Ureter (tissue), 1 donor: ENCODE measurements around the gene NECAB3. TPM values are rescaled to one million over a fixed set of nuclear protein-coding genes. Genes with fewer than 3 reads are reported as not detected.

ENCODE experiments used
- DNase-seq: peaks from one replicate; pipeline ENCODE4 v3.0.0-alpha.2; 2020; ENCODE audit warnings: low spot score
- total RNA-seq: library from RNA; stranded (reverse); gene quantifications from one replicate; pipeline ENCODE4 v1.2.4, GENCODE V29; 2023
- donor health status: DM: yes; HTN: yes; CAD: no.

Gene NECAB3
- total RNA-seq, 1 donor from 2014 or later, result 38.6 TPM

DNA sequence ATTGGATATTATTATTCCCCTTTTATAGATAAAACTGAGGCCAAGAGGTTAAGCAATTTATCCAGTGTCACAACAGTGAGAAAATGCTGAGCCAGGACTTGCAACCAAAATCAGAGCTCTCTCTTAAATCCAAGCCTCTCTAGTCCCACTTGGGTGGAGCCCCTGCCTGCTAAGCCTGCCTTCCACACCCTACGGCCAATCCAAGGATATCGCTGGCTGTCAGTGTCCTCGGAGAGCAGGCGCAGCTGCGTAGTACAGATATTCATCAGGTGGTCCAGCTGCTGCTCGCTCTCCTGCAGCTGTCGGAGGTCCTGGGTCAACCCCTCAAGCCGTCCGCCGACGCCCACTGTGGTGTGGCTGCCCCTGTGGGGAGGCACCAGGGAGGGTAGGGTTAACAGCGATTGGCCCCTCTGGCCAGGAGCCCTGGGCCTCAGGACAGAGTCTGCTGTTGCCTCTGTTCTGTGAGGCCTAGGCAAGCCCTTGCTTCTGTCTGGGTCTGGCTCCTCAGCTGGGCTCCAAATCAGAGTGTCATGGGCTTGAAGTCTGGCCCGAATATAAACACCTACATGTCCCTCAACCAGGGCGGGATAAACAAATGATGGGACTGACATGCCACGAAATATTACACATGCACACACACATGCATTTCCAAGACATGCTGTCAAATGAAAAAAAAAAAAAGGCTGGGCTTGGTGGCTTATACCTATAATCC lies 3.9 kb upstream of the NECAB3 start:
- no peak for DNase-seq

DNA sequence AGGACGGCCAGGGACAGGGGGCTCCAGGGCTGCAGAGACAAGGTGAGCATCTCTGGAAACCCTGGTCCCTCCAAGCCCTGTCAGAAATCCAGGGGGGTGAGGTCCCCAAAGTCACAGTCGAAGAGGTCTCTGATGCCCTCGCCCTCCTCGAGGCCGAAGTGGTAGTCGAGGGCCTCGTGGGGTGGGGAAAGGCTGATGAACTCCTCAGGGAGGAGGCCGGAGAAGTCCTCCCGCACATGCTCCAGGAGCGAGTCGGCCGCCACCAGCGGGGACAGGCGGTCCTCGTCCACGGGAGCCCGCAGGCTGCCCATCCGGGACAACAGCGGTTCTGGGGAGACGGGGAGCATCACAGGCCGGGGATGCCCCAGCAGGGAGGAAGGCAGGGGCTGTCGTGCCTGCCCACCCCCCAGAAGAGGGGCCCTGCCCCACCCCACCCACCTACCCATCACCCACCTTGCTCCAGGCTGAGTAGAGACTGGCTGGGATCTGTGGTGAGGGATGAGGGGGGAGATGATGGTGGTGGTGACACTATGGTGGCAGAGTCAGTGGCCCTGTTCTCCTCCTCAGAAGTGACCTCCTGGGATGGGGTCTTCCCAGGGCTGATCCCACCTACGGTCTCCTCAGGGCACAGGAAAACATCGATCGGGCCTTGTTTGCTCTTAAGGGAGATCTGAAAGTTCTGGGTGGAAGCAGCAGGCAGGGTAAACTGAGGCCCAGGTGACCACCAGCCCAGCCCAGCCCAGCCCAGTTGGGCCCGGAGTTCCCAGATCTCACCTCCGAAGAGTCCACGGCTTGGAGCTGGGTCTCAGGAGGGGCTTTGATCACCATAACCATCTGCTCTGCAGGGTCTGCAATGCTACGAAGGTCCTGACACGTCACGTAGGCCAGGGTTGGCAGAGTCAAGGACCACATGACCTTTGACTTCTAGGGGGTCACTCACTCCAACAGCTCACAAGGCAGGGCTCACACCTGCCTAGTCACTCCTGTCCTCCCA lies 2.7 kb upstream of the NECAB3 start:
- no peak for DNase-seq

DNA sequence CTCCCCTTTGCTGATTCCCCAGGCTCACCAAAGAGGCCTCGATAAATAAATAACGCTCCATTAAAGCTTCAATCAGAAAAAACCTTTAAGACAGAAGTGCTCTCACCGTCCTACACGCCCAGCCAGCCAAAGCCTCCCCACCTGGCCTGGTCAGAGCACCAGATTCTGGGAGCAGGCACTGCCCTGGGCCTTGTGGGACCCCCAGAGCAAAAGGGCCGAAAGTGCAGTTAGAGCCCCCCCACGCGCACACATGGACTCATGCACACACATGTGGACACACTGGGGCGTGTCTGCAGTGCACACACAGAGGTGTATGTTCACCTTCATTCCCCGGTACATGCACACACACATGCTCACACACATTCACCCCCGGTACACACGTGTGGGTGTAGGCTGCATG lies 1.9 kb upstream of the NECAB3 start:
- DNase-seq, result no peak

GRCh38 chr20:33675136-33675959 lies 1.1 kb upstream of the NECAB3 start:
- no peak for DNase-seq

DNA sequence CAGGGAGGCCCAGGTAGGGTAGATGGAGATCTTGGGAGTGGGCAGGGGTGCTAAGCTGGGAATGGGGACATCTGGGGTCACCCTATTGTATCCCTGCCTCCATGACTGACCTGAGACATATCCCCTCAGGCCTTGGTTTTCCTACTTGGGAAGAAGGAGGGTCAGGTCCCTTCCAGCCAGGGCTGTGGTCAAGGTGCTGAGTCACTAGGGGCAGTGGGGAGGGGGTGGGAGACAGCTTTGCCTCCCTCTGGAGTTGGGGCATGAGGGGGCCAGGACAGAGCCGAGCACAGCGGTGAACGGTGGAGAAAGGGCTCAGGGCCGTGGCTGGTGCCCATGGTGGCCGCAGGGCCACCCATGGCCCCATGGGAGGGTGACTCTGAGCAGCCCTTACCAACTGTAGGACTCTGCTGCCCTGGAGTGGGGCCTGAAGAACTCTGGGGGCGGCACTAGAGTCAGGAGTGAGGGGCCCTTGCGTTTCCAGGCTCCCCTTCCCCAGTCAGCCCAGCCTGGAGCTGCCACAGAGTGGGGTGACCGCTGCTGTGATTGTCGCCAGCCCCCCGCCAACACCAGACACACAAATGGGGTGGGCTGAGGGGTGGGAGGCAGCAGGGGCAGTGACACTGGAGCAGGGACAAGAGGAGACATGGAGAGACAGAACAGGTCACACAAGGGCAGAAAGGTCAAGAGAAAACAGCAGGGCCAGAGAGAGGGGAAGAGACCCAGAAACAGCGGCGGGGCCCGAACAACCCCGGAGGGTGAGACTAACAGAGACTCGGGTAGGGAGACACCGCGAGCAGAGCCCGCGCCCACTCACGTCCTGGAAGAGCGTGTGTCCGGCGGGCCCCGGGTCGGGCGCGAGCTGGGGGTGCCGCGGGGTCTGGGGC lies 576 bp downstream of the NECAB3 start:
- no peak for DNase-seq

GRCh38 chr20:33673114-33673409 lies 1.2 kb downstream of the NECAB3 start:
- DNase-seq, result no peak

DNA sequence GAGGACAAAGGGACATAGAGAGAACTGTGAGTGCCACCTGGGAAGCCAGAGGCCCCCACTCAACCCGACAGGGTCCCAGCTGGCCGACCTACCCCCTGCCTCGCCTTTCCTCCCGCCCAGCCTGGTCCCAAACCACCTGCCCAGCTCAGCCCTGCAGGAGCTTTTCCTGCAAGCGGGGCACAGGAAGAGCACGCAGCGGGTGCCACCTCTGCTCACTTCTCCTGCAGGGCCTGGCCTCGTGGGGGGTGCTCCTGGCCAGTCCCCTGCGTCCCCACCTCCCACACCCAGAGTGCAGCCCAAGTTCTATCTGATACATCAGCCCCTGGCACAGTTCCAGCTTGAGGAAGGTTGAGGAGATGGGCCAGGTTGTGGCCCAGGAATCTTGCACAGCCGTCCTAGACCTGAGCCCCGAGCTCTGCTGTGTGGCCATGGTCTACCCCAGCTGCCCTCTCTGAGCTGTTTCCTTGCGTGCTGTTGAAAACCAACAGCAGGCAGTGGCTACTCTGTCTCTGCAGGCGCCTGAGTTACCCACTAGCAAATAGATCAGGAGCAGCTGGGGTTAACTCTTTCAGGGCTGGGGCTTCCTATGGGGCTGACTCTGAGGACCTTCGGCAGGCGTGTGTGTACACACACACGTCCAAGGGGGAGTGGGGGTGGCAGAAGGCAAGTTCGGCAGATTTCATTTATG lies 1.7 kb downstream of the NECAB3 start:
- DNase-seq, result no peak

DNA sequence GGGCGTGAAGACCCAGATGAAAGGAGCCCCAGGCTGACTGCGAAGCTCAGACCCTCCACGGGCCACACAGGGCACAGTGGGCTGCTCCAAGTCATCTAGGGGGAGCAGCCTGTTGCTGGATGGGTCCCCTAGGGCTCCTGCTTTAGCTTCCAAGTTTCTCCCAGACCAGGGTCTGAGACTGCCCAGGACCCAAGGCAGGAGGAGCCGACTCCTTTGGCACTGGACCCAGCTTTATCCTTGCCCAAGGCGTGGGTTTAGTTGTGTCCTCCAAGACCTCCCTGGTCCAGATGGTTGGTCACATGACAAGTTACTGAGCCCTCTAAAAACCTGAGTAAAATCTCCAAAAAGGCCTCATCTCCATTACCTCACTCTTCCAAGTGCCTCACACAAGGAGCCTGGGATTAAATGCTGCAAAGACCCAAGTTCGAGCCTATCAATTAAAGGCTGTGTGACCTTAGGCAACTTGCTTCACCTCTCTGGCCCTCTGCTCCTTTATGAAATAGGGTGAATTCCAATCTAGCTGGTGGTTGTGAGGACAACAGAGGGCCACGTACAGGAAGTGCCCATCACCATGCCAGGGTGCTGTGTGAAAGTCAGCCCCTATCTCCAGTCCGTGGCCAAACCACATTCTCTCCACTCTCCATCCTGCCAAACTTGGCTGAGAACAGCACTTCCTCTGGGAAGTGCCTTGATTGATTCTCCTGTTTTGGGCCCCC lies 2.5 kb downstream of the NECAB3 start:
- DNase-seq, result no peak

DNA sequence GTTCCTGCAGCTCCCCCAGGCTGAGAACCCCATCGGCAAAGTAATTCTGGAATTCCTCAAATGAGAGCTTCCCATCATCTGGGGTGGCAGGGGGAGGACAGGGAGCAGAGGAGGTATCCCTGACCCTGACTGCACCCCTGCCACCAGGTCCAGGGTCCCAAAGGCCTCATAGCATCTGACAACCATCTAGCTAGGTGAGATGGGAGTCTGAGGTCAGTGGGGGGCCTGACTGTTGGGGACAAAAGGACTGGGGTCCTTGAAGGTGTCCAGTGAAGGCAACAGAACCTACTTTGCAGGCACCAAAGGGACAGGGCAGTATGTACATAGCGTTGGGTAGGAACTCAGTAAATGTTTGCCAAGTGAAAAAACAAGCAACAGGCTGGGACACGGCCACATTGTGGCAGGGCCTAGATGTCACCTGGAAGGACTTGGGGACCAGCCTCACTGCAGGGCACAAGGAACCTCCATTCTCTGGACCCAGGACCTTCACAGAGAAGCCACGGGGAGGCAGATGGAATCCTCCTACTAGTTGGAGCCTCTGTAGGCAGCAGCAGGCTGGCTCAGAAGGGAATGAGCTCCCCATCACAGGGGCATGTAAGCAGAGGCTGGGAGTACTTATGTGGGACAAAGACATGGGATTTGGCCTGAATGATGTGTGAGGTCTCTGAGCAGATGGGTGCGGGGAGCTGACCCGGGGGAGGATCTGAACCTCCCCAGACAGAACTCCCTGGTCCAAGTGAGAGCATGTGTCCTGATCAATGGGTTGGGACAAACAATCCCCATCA lies 3.3 kb downstream of the NECAB3 start:
- DNase-seq, result no peak

- DNase-seq, result no peak
These were observed 4.2 kb downstream of the NECAB3 start for GRCh38 chr20:33669873-33670640.

- no peak for DNase-seq
These were observed 5.0 kb downstream of the NECAB3 start for GRCh38 chr20:33669224-33669623.

GRCh38 chr20:33668466-33669155 lies 5.6 kb downstream of the NECAB3 start:
- DNase-seq, result no peak

GRCh38 chr20:33667676-33668465 lies 6.4 kb downstream of the NECAB3 start:
- peak; percentile 79 for DNase-seq

DNA sequence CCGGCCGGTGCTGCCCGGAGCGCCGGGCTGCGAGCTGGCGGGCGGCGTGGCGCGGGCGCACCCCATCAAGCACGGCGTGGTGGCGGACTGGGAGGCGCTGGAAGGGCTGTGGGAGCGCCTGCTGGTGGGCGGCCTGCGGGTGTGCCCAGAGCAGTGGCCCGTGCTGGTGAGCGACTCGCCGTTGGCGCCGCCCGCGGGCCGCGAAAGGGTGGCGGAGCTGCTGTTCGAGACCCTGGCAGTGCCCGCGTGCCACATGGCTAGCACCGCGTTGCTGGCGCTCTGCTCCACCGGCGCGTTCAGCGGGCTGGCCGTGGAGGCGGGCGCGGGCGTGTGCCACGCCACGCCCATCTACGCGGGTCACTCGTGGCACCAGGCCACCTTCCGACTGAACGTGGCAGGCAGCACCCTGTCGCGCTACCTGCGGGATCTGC lies 7.0 kb downstream of the NECAB3 start:
- DNase-seq, result no peak

DNA sequence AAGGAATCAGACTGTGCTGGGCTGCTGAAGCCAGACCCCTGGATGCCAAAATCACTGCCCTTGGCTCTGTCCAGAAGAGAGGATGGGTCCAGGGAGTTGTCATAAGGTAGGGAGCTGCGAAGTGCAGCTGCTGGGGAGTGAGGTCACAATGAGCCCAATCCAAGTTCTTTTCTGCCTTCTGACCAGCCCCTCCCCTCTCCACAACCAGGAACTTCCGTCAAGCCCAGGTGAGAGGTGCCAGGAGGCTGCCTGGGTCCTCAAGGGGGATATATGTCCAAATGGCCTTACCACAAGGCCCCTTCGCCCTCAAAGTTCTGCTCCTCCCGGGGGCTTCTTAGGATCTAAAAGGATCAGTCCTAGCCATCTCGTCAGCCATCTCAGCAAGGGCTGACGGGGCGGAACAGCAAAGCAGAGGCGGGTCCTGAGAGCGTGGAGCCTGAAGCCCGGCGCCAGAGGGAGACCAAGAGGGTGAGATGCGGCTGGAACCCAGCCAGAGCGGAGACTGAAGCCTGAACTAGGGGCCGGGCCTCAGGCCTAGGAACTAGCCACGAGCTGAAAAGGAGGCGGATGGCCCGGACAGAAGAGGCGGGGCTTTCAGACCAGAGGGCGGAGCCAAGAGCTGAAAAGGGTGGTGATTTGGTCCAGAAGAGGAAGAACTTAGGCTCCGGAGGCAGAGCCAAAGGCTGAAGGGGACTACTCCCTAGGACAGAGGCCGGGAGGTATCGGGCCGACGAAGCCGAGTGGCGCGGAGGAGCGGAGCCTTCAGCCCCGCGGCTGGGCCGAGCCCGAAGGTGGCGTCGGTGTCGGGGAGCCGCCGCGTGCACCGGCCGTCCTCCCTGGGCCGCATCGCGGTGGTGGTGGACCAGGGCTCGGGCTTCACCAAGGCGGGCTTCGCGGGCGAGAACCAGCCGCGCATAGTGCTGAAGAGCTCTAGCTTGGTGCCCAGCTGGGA lies 7.7 kb downstream of the NECAB3 start, which contains the start of gene ACTL10:
TSS of gene ACTL10 (plus strand) at position 651 of the 952 bp plus-strand sequence. CDS start 555 bp downstream, outside the sequence.
- peak; percentile 98 for DNase-seq

DNA sequence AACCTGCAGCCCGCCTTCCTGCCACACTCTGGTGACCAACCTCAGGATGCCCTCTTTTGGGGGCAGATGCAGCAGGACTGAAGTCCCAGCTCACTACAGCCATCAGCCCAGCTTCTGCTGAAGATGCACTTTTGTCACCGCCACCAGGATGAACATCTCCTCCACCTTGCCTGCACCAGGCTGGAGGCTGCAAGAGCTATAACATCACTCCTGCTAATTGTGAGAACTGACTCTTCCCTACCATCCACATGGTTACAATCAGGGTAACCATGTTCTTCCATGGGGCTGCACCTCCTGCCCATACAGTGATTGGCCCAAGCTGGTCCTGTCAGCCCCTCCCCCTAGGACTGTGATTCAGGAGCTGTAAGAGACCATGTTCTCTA lies 9.5 kb downstream of the NECAB3 start:
- DNase-seq, result no peak
